C4-2B (cell line): ENCODE measurements around the gene ZC3H15.
"Not testable (repeated sequence)": the region's sequence is repeated elsewhere in the genome, so short reads cannot be mapped to it uniquely, and the experiment has no call there.

Source experiments
- H3K27ac ChIP-seq: fragments of 450-650 bp; 2 replicates; pipeline ENCODE4 v1.5.1; 2017
- ZFX ChIP-seq: fragments of 450-650 bp; IDR thresholded peaks from 2 replicates; pipeline ENCODE4 v1.6.1; 2017
- TF ChIP-seq, protein P1 (sequence below): fragments of 450-650 bp; conservative IDR thresholded peaks from 2 replicates; pipeline ENCODE4 v1.5.1; 2017; ENCODE audit warnings: mild to moderate bottlenecking

The ZC3H15 gene

DNA sequence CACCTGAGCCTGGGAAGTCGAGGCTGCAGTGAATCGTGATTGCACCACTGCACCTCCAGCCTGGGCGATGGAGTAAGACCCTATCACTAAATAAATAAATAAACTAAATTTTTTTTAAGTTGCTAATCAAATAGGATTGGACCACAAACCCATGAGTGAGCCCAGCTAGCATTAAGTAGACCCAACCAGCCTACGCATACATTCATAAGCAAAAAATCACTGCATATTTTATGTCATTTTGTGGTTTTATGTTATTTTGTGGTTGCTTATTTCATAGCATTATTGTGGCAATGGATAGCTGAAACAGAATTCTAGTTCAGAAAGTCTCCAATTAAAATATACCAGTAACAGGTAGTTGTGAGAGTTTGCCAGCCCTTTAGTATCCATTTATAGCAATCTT, 29.1 kb upstream of the ZC3H15 start:
- TF ChIP-seq ZFX: no peak
- TF ChIP-seq, protein P1, sequence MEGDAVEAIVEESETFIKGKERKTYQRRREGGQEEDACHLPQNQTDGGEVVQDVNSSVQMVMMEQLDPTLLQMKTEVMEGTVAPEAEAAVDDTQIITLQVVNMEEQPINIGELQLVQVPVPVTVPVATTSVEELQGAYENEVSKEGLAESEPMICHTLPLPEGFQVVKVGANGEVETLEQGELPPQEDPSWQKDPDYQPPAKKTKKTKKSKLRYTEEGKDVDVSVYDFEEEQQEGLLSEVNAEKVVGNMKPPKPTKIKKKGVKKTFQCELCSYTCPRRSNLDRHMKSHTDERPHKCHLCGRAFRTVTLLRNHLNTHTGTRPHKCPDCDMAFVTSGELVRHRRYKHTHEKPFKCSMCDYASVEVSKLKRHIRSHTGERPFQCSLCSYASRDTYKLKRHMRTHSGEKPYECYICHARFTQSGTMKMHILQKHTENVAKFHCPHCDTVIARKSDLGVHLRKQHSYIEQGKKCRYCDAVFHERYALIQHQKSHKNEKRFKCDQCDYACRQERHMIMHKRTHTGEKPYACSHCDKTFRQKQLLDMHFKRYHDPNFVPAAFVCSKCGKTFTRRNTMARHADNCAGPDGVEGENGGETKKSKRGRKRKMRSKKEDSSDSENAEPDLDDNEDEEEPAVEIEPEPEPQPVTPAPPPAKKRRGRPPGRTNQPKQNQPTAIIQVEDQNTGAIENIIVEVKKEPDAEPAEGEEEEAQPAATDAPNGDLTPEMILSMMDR: no peak
- H3K27ac ChIP-seq: no peak overlapping the region

DNA sequence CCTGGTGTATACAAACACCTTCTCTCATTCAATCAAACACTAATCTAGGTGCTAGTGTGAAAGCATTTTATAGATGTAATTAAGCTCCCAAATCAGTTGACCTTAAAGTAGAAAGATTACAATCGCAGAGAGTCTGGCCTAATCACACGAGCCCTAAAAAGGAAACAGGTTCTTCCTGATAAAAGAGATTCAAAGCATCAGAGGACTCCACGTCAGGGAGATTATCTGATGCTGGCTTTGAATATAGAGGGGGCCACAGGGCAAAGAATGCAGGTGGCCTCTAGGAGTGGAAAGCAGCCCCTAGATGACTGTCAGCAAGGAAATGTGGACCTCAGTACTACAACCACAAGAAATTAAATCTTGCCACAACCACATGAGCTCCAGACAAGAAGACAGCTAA, 28.2 kb upstream of the ZC3H15 start:
- TF ChIP-seq ZFX: no peak
- TF ChIP-seq, protein P1: no peak
- H3K27ac ChIP-seq: no peak overlapping the region

DNA sequence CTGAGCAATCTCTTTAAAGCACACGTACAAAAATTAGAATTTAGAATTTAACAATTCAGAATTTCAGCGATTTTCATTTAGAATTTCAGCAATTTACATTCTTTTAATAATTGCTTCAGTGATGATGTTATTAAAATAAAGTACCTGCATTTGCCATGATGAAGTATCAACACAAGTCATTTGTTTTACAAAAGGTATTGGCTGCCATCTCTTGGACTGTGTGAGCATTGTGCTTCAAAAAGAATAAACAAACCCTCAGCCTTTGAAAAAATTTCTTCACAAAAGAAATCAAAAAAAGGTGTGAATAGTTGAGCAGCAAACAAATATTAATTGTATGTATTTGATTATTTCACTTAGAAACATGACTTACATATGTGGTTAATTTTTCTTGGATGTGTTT, 27.1 kb upstream of the ZC3H15 start:
- H3K27ac ChIP-seq: no peak overlapping the region
- TF ChIP-seq ZFX: no peak
- TF ChIP-seq, protein P1: peak; percentile 41

DNA sequence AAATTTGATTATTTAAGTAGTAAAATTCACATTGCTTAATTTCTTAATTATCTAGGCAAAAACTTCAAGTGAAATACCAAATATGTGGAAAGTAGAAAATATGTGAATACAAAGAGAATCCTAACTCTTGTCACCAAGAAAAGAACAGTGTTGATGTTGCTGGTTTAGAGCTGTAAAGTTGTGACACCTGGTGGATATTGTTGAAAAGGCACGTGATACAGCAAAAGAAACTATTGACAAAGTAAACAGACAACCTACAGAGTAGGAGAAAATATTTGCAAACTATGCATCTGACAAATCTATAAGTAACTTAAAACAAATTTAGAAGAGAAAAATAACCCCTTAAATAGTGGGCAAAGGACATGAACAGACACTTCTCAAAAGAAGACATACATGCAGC, 25.6 kb upstream of the ZC3H15 start:
- TF ChIP-seq ZFX: no peak
- TF ChIP-seq, protein P1: peak; percentile 58
- no peak overlapping the region for H3K27ac ChIP-seq

DNA sequence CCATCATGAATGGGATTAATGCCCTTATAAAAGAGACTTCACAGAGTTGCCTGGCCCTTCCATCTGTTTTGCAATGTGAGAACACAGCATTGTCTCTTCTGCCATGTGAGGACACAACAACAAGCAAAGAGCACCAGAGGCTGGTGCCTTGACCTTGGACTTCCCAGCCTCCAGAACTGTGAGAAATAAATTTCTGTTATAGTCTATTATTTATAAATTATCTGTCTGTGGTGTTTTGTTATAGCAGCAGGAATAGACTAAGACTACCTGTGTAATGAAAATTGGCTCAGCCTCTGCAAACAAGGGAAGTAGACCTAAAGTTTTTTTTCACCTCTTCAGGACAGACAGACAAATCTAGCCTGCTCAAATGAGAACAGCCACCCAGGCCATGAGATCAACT, 19.3 kb upstream of the ZC3H15 start:
- H3K27ac ChIP-seq: no peak overlapping the region

DNA sequence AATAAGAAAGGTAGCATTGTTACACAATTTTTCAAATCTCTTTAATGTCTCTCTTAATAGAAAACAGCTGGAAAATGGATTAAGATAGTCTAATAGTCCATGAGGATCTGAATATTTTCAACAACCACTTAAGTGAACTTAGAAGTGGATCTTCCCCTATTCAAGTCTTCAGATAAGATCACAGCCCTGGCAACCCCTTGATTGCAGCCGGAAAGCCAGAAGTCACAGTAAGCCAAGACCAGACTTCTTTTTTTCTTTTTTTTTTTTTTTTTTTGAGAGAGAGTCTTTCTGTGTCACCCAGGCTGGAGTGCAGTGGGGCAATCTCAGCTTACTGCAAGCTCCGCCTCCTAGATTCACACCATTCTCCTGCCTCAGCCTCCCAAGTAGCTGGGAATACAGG, 18.6 kb upstream of the ZC3H15 start:
- H3K27ac ChIP-seq: no peak overlapping the region
- TF ChIP-seq, protein P1: no peak
- no peak for TF ChIP-seq ZFX

More for the DNA sequence above, 19.3 kb upstream of the ZC3H15 start:
- TF ChIP-seq ZFX: no peak
- TF ChIP-seq, protein P1: no peak

DNA sequence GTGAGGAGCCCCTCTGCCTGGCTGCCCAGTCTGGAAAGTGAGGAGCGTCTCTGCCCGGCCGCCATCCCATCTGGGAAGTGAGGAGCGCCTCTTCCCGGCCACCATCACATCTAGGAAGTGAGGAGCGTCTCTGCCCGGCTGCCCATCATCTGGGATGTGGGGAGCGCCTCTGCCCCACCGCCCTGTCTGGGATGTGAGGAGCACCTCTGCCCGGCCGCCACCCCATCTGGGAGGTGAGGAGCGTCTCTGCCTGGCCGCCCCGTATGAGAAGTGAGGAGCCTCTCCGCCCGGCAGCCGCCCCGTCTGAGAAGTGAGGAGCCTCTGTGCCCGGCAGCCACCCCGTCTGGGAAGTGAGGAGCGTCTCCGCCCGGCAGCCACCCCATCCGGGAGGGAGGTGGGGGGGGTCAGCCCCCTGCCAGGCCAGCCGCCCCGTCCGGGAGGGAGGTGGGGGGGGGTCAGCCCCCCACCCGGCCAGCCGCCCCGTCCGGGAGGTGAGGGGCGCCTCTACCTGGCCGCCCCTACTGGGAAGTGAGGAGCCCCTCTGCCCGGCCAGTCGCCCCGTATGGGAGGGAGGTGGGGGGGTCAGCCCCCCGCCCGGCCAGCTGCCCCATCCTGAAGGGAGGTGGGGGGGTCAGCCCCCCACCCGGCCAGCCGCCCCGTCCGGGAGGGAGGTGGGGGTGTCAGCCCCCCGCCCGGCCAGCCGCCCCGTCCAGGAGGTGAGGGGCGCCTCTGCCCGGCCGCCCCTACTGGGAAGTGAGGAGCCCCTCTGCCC, 13.2 kb upstream of the ZC3H15 start:
- not testable (repeated sequence) for H3K27ac ChIP-seq

DNA sequence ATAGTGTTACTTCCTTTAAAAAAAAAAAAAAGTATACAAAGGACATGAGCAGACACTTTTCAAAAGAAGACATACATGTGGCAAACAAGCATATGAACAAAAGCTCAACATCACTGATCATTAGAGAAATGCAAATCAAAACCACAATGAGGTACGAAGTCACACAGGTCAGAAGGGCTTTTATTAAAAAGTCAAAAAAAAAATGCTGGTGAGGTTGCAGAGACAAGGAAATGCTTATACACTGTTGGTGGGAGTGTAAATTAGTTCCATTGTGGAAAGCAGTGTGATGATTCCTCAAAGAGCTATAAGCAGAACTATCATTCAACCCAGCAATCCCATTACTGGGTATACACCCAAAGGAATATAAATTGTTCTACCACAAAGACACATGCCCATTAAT, 11.8 kb upstream of the ZC3H15 start:
- not testable (repeated sequence) for H3K27ac ChIP-seq
